Stimulated activated CD8-positive, alpha-beta memory T cell treated with anti-CD3 and anti-CD28 coated beads, Interleukin-15, amount 100 ng/mL, for 48 hours (primary cell): ENCODE data around the gene STX1A.

Experiments
- DNase-seq, 2 donors: peaks; one replicate each; pipeline ENCODE4 v3.0.0-alpha.2; 2020; ENCODE audit warnings: low read depth in 2 of 2

STX1A gene

DNA sequence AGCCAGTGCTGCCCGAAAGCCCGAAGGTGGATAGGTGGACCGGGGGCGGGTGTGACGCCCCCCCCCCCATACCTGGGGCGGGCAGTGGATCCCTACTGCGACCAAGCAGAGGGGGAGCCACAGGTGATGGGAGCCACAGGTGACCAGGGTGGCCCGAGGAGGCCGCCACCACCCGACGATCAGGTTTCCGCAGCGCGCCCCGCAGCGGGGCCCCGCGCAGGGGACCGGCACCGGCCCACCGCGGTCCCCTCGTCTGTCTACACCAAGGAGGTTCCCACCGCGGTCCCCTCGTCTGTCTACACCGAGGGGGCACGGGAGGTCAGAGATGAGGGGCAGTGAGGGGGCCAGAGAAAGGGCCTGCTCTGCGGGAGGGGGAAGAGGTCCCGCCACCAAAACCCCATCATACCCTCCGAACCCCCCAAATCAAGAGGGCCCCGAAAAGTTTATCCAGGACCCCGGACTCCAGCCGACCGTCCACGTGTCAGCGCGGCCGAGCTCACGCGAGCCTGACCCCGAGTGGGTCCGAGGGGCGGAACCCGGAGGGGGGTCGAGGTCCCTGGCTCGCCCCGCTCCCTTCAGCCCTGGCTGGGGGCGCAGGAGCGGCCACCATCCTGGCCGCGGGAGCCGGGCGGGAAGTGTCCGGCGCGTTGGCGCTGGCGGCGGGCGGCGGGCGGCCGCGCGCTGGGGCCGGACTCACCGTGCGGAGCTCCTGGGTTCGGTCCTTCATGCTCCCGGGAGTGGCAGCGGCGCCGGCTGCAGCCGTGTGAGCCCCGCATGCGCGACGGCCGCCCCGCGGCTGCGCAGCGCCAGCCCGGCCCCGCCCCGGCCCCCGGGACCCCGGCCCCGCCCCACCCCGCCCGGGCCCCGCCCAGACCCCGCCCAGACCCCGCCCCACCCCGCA lies at the start of gene STX1A:
Gene STX1A, minus strand, starts transcription at position 765 of the 901 bp plus-strand sequence. Its CDS starts 38 bp downstream, at position 727.
- peak; percentile 68 for DNase-seq

DNA sequence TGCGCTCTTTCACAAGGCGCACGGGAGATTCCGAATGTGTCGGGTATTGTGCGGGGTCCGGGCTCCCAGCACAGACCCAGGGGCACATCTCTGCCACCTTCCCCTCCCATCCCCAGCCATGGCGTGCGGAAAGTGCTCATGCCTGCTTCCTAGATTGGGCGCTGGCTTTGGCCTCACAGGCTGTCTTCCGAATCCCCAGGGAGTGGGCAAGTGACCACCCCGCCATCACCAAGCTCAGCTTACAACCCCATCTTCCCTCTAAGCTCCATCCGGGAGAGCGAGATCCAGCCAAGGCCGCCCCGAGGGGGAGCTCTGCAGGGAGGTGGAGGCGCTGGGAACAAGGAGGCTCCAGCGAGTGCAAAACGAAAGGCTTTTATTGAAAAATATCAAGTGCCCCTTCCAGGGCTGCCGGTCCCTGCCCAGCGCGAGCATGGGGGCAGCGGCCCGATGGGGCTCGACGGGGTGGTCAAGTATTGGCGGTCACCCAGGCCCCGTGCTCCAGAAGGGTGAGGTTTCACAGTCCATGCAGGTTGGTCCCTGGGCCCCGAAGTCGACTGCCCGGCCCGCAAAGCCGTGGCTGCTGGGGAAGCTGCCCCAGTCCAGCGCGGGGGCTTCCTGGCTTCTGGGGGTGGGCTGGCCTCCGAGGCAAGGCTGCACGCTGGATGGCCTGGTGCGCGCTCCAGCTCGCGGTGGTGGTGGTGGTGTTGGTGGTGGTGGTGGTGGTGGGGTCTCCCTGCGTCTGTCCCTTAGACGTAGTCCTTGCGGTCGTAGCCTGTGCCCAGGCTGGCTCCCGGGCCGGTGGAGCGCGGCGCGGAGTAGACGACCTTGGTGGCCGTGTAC lies 49.4 kb upstream of the STX1A start:
- DNase-seq, result no peak

DNA sequence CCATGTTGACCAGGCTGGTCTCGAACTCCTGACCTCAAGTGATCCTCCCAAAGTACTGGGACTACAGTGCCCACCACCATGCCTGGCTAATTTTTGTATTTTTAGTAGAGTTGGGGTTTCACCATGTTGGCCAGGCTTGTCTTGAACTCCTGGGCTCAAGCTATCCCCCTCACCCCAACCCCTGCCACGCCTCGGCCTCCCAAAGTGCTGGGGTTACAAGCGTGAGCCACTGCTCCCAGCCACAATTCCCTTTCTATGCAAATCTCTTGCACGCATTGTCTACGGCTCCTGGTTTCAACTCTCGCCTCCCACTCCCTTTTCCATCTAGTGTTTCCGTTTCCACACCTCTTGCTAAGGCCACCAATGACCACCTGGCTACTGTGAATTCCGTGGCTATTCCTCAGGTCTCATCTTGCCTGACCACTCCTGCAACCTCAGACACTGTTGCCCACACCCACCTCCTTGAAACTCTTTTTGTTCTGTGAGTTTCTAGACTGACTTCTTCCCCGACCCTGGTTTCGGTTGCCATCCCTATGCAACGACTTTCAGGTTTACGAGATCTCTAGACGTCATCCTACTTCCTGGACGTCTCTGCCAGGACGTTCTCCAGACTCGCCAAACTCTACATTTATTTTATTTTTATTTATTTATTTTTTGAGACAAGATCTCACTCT lies 47.2 kb upstream of the STX1A start:
- no peak for DNase-seq

DNA sequence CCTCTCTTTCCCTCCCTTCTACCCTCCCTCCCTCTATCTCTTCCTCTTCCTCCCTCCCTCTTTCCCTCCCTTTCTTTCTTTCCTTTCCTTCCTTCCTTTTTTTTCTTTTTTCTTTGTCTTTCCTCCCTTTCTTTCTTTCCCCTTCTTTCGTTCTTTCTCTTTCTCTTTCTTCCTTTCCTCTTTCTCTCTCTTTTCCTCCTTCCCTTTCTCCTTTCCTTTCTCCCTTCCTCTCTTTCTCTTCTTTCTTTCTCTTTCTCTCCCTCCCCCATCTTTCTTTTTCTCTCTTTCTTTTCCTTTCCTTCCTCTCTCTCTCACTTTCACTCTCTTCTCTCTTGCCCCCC lies 43.2 kb upstream of the STX1A start:
- DNase-seq, result no peak

DNA sequence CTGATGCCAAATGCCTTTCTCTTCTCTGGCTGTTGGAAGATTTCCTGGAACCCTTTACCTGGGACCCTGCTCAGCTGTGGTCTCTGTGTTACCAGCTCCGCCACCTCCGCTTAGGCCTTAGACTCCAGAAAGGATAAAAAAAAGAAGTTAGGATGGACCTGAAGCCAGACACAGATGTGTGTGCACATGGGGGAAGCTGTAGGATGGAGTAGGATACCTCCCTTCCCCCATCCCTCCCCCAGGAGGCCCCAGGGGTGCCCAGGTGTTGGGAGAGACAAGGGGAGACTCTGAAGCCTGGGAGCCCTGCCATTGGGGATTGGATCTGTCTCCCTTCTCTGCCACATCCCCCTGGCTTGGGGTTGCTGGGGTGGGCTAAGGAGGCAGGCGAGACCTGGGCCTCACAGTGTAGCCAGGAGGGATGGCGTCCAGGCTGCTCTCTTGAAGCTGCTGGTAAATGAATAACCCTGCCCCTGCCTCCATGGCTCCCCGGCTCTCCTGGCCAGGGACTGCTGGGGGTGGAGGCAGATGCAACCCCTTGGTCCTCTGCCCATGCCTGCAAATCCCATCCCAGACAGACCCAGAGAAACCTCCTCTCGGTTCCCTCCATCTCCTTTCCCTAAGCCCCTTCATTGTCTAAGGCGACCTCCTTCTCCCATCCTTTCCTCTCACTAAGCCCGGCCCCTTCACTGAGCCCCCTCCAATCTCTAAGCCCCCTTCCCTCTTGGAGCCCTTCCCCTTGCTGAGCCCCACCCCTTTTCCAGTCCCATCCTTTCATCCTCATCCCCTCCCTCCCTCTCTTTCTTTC lies 42.6 kb upstream of the STX1A start:
- DNase-seq, result no peak

DNA sequence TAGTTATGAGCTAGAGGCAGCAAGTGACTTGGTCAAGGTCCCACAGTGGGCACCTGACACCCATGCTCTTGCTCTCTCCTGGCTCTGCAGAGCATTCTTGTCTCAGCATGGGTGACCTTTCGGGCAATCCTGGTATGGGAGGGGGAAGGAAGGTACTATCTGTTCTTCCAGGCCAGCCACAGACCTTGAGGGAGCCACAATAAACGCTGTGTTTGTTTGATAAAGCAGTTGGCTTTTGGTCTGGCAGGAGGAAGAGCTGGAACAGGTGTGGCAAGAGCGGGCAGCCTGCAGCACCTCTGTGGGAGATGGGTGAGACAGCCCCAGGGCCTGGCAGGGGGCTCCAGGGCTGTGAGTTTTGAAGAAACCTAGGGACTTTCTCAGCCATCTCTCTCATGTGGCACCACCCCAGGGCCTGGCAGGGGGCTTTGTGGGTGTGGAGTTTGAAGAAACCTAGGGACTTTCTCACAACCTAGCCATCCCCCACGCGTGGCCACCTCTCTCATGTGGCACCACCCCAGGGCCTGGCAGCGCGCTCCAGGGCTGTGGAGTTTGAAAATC lies 39.2 kb upstream of the STX1A start:
- DNase-seq, result no peak

DNA sequence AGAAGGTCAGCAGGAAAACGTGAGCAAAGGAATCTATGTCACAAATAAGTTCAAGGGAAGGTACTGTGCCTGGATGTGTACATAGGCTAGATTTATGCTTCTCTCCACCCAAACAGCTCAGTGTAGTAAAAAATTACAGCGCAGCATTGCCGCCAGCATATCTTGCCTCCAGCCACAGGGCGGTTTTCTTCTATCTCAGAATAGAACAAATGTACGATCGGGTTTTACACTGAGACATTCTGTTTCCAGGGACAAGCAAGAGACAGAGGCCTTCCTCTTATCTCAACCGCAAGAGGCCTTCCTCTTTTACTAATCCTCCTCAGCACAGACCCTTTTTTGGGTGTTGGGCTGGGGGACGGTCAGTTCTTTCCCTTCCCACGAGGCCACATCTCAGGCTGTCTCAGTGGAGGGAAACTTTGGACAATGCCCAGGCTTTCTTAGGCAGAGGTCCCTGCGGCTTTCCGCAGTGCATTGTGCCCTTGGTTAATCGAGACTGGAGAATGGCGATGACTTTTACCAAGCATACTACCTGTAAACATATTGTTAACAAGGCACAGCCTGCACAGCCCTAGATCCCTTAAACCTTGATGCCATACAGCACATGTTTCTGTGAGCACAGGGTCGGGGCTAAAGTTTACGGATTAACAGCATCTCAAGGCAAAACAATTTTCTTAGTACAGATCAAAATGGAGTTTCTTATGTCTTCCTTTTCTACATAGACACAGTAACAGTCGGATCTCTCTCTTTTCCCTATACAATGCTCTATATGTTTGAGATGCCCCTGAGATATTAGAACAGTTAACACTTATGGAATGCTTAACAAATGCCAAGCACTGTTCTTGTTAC lies 30.7 kb upstream of the STX1A start:
- DNase-seq, result no peak

DNA sequence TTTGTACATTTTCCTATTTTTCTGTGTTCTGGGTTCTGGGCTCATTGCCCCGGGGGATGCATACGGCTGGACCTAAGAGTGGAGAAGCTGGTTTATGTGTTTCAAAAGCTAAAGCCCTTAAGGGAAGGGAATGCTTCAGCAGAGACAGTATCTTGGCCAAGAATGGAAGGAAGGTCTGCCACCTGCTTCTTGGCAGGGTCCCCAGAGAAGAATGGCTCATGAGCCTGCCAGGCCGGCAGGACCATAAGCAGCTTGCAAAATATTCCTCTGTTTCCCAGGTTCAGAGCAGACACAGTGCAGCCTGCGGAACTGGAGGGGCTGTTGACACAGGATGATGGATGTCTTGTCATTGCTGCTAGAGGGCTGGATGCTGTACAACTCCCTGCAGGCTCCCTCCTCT lies 26.9 kb upstream of the STX1A start:
- DNase-seq, result no peak

DNA sequence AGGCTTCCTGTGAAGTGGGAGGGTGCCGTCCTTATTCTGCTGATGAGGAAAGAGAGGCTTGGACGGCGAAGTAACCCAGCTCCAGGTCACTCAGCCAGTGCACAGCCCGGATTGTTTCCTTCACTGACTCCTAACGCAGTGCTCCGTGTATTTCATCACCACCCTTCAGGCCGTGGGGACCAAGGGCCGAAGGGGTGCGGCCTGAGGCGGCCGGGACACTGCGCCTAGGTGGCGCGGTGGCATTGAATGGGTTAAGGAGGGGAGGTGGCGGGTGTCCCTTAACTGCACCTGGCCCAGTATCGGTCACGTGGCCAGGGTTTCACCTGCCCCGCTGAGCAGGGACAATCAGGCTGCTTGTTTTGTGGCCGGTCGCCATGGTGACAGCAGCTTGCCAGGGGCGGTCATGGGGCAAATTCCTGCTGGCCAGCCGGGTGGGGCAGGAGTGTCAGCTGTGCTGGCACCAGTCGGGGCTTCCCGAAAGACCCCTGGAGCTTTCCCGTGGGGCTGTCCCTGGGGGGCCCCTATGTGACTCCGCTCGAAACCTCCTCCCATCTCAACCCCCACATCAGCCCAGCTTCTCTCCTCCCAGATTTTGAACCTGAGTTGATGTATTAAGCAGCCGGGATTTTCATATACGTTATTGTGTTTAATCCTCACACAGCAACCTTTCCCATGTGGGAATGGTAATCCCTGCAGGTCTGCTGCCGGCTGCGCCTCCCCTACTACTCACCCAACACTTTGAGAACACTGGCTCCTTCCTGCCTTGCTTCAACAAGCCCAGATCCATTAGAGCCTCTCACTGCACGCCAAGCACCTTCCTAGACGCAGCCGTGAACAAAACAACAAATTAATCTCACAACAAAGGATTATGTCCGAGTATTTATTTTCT lies 23.5 kb upstream of the STX1A start:
- no peak for DNase-seq

DNA sequence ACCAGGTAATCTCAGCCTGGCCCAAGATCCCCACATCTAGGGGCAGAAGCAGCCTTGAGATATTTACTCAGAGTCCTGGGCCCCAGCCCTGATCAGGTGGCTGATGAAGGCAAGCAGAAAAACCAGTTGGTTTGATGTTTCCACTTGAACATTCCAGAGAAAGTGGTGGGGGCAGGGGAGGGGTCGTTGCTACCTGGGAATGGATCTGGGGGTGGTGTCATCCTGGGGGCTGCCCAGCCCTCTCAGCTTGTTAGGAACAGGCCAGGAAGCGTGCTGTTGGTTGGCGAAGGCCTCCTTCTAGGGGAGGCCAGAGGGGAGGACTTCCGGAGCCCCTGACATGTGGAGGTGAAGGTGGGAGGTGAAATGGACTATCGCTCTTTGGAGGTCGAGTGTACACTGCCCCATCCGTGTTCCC lies 22.9 kb upstream of the STX1A start:
- DNase-seq, result no peak

DNA sequence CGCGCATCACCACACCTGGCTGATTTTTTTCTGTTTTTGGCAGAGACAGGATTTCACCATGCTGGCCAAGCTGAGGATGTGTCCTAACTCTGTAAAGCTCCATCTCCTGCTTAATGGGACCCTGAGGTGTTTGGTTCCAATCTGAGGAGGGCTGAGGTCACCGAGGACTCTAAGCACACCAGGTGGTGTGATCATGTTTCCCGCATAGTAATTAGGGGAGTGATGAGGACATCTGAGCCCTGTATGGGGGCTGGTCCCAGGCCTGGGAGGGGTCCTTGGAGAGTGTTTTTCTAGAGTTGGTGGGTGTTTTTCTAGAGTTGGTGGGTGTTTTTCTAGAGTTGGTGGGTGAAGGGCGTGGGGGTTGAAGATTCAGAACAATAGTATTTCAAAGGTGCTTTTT lies 22.1 kb upstream of the STX1A start:
- no peak for DNase-seq

DNA sequence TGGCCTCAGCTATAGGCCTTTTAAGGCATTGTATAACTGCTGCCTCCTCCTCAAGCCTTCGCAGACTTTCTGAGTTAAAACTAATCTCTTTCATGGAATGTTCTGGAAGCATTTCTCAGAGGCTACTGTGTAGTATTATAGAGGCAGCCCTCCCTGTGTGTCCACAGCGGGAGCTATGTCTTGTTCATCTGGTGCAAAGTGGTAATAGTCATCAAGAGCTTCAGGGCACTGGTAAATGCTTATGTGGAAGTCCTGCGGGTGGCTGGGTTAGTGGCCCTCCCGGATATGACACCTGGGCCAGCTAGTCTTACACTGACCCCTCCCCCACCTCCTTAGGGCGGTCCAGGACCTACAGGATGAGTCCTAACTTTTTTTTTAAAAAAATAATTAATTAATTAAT lies 21.3 kb upstream of the STX1A start:
- no peak for DNase-seq

DNA sequence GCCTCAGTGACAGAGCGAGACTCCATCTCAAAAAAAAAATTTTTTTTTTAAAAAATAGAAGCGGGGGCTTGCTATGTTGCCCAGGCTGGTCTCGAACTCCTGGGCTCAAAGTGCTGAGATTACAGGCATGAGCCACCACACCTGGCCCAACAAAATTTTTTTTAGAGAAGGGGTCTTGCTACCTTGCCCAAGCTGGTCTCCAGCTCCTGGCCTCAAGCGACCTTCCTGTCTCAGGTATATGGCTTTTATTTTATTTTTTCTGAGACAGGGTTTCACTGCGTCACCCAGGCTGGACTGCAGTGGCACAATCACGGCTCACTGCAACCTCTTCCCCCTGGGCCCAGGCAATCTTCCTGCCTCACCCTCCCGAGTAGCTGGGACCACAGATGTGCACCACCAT lies 20.7 kb upstream of the STX1A start:
- no peak for DNase-seq

DNA sequence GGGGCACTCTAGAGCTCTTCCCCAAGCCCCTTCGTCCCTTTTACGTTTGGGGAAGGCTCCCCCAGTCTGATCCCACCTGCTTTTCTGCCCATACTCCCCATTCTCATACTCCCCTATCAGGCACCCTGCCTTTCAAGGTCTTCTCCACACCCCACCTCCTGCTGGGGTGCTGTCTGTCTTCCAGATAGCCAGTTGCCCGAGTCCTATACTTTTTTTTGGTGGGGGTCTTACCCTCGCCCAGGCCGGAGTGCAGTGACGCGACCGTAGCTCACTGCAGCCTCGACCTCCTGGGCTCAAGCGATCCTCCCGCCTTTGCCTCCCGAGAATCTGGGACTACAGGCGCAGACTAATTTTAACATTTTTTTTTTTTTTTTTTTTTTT lies 19.9 kb upstream of the STX1A start:
- no peak for DNase-seq

DNA sequence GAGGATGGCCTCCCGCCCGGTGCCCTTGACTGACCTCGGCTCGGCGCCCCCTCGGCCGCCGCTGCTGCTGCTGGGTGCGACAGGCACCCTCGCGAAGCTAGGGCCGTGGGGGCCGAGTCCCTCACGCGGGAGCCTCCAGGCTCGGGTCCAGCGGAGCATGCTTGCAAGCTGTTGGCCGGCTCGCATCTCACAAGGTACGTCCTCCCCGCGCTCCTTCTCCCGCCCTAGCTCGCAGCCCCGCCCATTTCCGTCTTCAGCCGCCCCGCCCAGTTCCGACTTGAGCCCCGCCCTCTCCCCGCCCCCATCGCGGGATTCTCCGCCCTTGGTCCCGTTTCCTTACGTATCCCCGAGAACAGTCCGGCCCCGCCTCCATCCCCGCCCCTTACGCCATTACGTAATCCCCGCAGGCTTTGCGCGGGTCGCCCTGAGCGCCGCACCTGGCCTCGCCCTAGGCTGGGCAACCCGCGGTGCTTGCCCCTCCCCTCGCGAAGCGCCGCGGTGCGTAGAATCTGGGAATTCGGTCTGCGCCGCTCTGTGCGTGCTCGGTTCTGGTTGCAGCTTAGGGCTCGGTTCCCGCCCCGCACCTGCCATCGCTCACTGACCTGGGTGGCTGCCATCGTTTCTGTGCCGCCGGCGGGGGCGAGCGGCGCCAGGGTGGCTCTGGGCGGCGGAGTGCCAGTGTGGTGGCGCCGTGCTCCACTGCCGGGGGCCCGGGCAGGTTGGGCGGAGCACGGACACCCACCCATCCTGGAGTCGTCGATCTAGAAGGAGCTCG lies 19.3 kb upstream of the STX1A start, which contains the start of gene ABHD11:
Gene ABHD11, minus strand, starts transcription at position 191 of the 775 bp plus-strand sequence. Its CDS starts 32 bp downstream, at position 159.
- DNase-seq, result peak; percentile 91 to 95

DNA sequence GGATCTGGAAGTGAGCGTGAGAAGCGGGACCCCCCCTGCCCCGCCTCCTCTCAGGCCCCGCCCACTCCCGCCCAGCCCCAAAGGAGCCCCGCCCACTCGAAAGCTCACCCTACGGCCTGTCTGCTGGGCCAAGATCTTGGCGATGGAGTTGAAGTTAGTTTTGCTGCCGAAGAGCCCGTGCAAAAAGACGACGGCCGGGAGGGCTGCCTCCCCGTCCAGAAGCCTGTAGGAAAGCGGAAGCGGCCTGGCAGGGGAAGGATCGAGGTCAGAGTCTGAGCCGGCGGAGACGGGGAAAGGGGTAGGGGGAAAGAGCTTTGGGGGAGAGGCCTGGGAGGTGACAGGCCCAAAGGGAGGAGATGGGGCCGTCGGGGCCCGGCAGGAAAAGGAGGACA lies 18.7 kb upstream of the STX1A start:
- DNase-seq, result peak in 1 of 2 donors; percentile 41

DNA sequence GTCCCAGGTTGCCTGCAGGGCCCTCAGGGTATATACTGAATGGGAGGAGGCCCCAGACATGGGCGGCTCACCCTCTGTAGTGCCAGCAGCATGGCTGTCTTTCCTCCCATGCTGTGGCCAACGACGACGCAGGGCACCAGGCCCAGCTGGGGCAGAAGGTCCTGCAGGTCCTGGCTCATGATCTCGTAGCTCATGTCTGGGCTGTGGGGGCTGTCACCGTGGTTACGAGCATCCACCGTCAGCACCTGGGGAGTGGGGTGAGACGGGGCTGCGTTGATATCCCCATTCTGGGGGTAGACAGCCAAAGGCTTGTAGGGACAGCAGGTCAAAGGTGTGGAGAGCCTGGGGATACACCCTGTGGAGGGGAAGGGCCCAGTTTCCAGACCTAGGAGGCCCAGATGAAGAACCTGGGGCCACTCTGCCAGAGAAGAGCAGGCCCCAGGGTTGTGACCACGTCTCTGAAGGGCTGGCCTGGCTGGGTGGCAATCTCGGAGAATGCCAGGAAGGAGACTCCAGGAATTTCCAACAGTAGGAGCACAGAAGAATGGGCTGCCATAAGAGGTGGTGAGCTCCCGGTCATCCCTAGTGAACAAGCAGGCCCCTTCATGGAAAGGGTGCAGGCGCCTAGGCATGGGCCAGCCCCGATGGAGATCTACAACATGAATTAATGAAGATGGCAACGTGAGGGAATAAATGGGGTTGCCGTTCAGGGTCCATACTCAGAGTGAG lies 18.2 kb upstream of the STX1A start:
- DNase-seq, result no peak

DNA sequence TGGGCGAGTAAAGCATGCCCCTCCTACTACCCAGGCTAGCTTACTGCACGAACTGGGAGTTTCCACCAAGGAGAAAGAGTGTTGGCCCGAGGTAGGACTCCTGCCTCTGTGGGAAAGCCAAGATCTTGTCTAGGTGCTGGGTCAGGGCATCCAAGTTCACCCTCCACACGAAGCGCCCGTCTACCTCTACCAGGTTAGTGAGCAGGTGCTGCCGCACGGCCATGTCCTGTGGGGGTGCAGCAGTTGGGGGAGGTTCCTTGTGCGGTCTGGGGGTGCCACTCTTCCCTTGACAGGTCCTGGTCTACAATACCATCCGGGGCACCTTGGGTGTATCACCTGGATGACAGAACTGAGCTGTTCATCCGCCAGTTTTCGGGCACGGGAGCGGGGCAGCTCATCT lies 17.4 kb upstream of the STX1A start:
- DNase-seq, result no peak
